Medulla oblongata (tissue), 1 donor: ENCODE results near the gene ABCG5.

Source experiments
- DNase-seq: peaks from one replicate; pipeline ENCODE4 v3.0.0-alpha.2; 2015; ENCODE audit errors: extremely low spot score

The ABCG5 gene

GRCh38 chr2:43841949-43842865 lies 3.6 kb upstream of the ABCG5 start:
- no peak for DNase-seq

GRCh38 chr2:43840965-43841364 lies 2.3 kb upstream of the ABCG5 start:
- no peak for DNase-seq

- DNase-seq: no peak
Observed at GRCh38 chr2:43839776-43840564, 1.3 kb upstream of the ABCG5 start.

- DNase-seq: no peak
Observed at GRCh38 chr2:43837831-43838559, 644 bp downstream of the ABCG5 start.

GRCh38 chr2:43837033-43837432 lies 1.6 kb downstream of the ABCG5 start:
- DNase-seq: no peak

- DNase-seq: no peak
Observed at GRCh38 chr2:43832457-43832856, 6.2 kb downstream of the ABCG5 start.

- DNase-seq: no peak
Observed at GRCh38 chr2:43831543-43832294, 6.9 kb downstream of the ABCG5 start.

GRCh38 chr2:43826305-43827250 lies 12.1 kb downstream of the ABCG5 start:
- no peak for DNase-seq

- DNase-seq: no peak
Observed at GRCh38 chr2:43825841-43826240, 12.8 kb downstream of the ABCG5 start.

GRCh38 chr2:43824951-43825493 lies 13.6 kb downstream of the ABCG5 start:
- DNase-seq: no peak

- no peak for DNase-seq
Observed at GRCh38 chr2:43824512-43824911, 14.1 kb downstream of the ABCG5 start.

- DNase-seq: no peak
Observed at GRCh38 chr2:43823751-43824150, 14.9 kb downstream of the ABCG5 start.

GRCh38 chr2:43822839-43823238 lies 15.8 kb downstream of the ABCG5 start:
- DNase-seq: no peak

GRCh38 chr2:43819491-43820163 lies 19.0 kb downstream of the ABCG5 start:
- no peak for DNase-seq

- no peak for DNase-seq
Observed at GRCh38 chr2:43818761-43819160, 19.9 kb downstream of the ABCG5 start.

GRCh38 chr2:43814711-43815110 lies 23.9 kb downstream of the ABCG5 start:
- DNase-seq: no peak

- DNase-seq: no peak
Observed at GRCh38 chr2:43812947-43813346, 25.7 kb downstream of the ABCG5 start.

- DNase-seq: no peak
Observed at GRCh38 chr2:43812006-43812405, 26.6 kb downstream of the ABCG5 start.

GRCh38 chr2:43810888-43811287 lies 27.8 kb downstream of the ABCG5 start:
- DNase-seq: no peak
